Glutamatergic neuron (in vitro differentiated cells): ENCODE data around the gene MAP4K2. TPM values are rescaled to one million over a fixed set of nuclear protein-coding genes. Genes with fewer than 3 reads are reported as not detected.
A peak's percentile ranks its signal among the peaks of the same experiment; 100 is the strongest.

Experiments used
- DNase-seq: peaks from one replicate; pipeline ENCODE4 v3.0.0; 2022
- H3K27ac Mint-ChIP-seq: one replicate; pipeline ENCODE4 v1.8.0; 2020; ENCODE audit warnings: mild to moderate bottlenecking, mixed read lengths, inconsistent platforms; ENCODE audit not compliant: unreplicated experiment
- H3K27me3 Mint-ChIP-seq: one replicate; pipeline ENCODE4 v1.8.0; 2020; ENCODE audit warnings: mild to moderate bottlenecking, moderate library complexity, mixed read lengths, inconsistent platforms; ENCODE audit not compliant: unreplicated experiment
- H3K36me3 Mint-ChIP-seq: one replicate; pipeline ENCODE4 v1.8.0; 2020; ENCODE audit warnings: mild to moderate bottlenecking, mixed read lengths, inconsistent platforms; ENCODE audit not compliant: unreplicated experiment
- H3K4me1 Mint-ChIP-seq: one replicate; pipeline ENCODE4 v1.8.0; 2020; ENCODE audit warnings: mild to moderate bottlenecking, low read depth, mixed read lengths, inconsistent platforms; ENCODE audit not compliant: unreplicated experiment
- H3K4me3 Mint-ChIP-seq: one replicate; pipeline ENCODE4 v1.8.0; 2020; ENCODE audit warnings: mild to moderate bottlenecking, mixed read lengths, inconsistent platforms; ENCODE audit not compliant: unreplicated experiment
- H3K9me3 Mint-ChIP-seq: one replicate; pipeline ENCODE4 v1.8.0; 2020; ENCODE audit warnings: mild to moderate bottlenecking, moderate library complexity, mixed read lengths, inconsistent platforms; ENCODE audit not compliant: unreplicated experiment
- total RNA-seq: library from RNA; stranded (reverse); fragmentation: NEBNext Ultra II Directional; extraction: Animal tissue kit (Norgen Biotek cat#: 25700); gene quantifications from one replicate; pipeline ENCODE4 v1.2.1, GENCODE V29; 2021; ENCODE audit not compliant: unreplicated experiment
- TF ChIP-seq, protein P1 (sequence below): fragments of 200-600 bp; sonication (generic); IDR thresholded peaks from one replicate; pipeline ENCODE4 v1.5.0; 2021; ENCODE audit not compliant: partially characterized antibody, unreplicated experiment

MAP4K2 gene
- total RNA-seq, 1 donor from 2014 or later: 15.9 TPM

DNA sequence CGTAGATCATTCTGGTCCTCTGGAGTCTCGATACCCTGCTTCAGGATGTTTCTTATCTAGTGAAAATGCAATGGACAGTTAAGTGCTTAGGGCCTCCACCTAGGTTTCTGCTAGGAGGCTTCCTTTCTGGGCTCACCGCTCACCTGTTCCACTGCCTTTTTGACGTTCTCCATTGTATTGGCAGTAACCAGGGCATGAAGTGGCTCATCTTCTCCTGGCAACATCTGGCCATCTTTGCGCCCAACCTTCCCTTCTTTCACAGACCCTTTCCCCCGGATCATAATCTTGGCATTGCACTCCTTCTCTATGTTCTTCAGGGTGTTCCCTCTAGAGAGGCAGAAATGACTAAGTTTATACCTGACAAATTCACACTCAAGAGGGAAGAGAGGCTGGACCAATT, 33.7 kb downstream of the MAP4K2 start:
- H3K27ac Mint-ChIP-seq: peak overlapping the region; percentile 36
- peaks cover 6% of the 10 kb centered on the region for H3K36me3 Mint-ChIP-seq
- H3K4me3 Mint-ChIP-seq: no peak overlapping the region
- peaks cover 2% of the 10 kb centered on the region for H3K9me3 Mint-ChIP-seq
- H3K27me3 Mint-ChIP-seq: peaks cover 2% of the 10 kb centered on the region
- TF ChIP-seq, protein P1, sequence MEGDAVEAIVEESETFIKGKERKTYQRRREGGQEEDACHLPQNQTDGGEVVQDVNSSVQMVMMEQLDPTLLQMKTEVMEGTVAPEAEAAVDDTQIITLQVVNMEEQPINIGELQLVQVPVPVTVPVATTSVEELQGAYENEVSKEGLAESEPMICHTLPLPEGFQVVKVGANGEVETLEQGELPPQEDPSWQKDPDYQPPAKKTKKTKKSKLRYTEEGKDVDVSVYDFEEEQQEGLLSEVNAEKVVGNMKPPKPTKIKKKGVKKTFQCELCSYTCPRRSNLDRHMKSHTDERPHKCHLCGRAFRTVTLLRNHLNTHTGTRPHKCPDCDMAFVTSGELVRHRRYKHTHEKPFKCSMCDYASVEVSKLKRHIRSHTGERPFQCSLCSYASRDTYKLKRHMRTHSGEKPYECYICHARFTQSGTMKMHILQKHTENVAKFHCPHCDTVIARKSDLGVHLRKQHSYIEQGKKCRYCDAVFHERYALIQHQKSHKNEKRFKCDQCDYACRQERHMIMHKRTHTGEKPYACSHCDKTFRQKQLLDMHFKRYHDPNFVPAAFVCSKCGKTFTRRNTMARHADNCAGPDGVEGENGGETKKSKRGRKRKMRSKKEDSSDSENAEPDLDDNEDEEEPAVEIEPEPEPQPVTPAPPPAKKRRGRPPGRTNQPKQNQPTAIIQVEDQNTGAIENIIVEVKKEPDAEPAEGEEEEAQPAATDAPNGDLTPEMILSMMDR: no peak
- DNase-seq: no peak
- peaks cover 10% of the 10 kb centered on the region for H3K4me1 Mint-ChIP-seq

DNA sequence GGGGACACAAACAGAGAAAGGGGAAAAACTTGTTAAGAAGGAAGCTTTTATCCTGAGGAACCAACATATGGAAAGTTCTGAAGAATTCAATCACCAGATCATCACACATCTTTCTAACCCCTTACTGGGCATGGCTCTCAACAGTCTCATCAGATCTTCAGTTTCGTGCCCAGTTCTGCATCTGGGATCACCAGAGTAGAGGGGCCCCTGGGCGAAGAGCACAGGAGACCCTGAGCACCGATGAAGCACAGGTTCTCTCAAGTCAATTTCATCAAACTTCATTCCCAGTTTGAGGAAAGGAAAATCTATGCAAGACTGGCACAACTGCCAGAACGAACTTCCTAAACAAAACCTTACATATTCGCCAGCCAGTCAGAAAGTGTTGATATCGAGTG, 34.7 kb downstream of the MAP4K2 start:
- no peak for DNase-seq
- no peak overlapping the region for H3K4me3 Mint-ChIP-seq

DNA sequence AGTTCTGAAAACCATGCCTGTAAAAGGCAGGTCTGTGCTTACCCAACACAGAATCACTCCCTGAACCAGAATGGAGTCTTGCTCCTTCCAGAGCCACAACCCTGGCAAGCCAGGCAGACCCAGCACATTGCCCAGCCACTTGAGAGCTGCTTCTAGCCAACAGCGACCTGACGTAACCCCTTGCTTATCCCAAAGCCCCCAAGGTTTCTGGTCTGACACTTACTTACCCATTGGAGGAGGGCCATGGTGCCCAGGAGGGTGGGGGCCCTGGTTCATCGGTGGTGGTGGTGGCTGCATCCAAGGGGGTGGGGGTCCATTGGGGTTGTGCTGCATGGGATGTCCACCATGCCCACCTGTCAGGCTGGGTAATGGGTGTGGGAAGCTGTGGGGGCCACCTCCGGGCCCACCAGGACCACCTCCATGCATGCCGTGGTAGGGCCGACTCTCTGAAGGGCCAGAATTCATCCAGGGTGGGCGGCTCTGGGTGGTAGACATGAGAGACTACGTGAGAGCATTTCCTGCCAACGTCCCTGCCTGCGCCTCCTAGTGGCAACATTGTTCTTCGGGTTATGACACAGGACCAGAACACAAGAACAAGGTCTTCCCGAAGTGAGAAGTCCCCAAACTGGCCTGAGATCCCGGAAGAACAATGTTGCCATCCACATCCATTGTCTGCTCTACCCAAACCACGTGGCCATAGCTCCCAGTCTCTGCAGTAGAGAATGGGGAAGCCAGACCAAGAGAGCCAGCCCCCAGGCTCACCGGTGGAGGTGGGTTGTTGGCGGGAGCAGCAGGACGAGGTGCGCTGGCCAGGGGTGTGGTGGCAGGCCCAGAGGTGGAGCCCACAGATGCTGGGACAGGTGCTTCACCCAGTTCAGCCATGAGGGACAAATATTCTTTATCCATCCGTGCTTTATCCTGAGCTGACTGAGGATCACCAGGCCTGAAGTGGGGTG, 35.4 kb downstream of the MAP4K2 start:
- Mint-ChIP-seq H3K9me3 (peaks cover 2% of the 10 kb centered on the region), H3K36me3 (peaks cover 6% of the 10 kb centered on the region), H3K27me3 (peaks cover 3% of the 10 kb centered on the region), H3K27ac (no peak overlapping the region), H3K4me1 (peaks cover 18% of the 10 kb centered on the region), H3K4me3 (no peak overlapping the region)
- DNase-seq: peak; percentile 90
- TF ChIP-seq, protein P1: peak; percentile 93

More for the DNA sequence above, 34.7 kb downstream of the MAP4K2 start:
- TF ChIP-seq, protein P1: no peak
- peaks cover 16% of the 10 kb centered on the region for H3K4me1 Mint-ChIP-seq
- peaks cover 2% of the 10 kb centered on the region for H3K9me3 Mint-ChIP-seq
- H3K27me3 Mint-ChIP-seq: peaks cover 2% of the 10 kb centered on the region
- H3K27ac Mint-ChIP-seq: no peak overlapping the region
- H3K36me3 Mint-ChIP-seq: peaks cover 6% of the 10 kb centered on the region

DNA sequence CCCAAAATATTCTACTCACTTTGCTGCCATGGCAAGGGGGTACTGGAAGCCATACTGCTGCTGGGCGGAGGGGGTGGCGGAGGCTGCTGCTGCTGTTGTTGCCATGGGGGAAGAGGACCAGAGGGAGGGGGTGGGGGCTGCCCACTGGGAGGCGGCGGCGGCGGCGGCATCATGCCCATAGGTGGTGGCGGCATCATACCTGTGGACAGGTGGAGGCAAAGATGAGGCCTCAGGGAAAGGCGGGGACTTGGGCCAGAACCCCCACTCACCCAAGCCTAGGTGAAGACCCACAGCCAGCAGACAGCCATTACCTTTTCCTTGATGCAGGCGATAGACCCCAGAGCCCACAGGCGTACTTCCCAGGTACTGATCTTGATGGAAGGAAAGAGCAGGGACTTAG, 36.1 kb downstream of the MAP4K2 start:
- H3K36me3 Mint-ChIP-seq: peaks cover 6% of the 10 kb centered on the region
- no peak overlapping the region for H3K27ac Mint-ChIP-seq
- no peak for DNase-seq
- TF ChIP-seq, protein P1: no peak
- peaks cover 6% of the 10 kb centered on the region for H3K9me3 Mint-ChIP-seq
- H3K27me3 Mint-ChIP-seq: peaks cover 4% of the 10 kb centered on the region
- H3K4me3 Mint-ChIP-seq: no peak overlapping the region
- peaks cover 16% of the 10 kb centered on the region for H3K4me1 Mint-ChIP-seq

DNA sequence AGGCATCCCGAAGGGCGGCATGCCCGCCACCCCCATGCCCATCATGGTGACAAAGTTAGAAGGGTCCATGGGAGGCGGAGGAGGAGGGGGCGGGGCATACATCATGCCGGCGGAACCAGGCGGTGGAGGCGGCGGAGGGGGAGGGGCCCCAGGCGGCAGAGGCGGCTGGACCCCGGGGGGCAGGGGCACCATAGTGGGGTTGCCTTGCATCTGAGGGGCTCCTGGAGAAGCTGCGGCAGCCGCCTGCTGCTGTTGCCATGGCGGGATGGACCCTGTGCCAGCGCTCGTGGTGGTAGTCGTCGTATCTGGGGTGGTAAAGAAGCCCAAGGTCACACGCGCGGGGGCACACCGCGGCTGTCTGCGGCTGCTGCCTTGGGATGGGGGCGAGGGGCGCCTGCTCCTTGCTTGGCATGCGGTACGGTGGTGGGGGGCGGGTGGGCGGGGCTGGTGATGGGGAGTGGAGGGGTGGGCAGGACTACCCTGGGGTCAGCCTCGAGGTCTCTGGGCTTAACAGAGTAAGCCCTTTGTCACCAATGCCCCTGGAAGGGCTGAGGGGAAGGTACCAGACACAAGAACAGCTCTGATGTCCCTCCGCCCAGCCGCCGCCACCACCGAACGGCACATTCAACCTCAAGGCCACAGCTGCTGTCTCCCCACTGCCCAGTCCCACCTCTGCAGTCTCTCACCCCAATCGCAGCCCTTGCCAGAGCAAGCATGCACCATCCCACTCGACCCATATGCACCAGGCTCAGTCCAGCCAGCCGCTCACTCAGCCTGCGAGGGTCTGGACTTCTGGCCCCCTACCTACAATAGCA, 37.0 kb downstream of the MAP4K2 start:
- H3K27me3 Mint-ChIP-seq: peaks cover 4% of the 10 kb centered on the region
- H3K27ac Mint-ChIP-seq: no peak overlapping the region
- peaks cover 6% of the 10 kb centered on the region for H3K9me3 Mint-ChIP-seq
- peaks cover 6% of the 10 kb centered on the region for H3K36me3 Mint-ChIP-seq
- H3K4me1 Mint-ChIP-seq: peaks cover 15% of the 10 kb centered on the region
- DNase-seq: no peak
- no peak overlapping the region for H3K4me3 Mint-ChIP-seq
- TF ChIP-seq, protein P1: no peak
